ENCODE results near the gene TAGLN2.

The TAGLN2 gene

DNA sequence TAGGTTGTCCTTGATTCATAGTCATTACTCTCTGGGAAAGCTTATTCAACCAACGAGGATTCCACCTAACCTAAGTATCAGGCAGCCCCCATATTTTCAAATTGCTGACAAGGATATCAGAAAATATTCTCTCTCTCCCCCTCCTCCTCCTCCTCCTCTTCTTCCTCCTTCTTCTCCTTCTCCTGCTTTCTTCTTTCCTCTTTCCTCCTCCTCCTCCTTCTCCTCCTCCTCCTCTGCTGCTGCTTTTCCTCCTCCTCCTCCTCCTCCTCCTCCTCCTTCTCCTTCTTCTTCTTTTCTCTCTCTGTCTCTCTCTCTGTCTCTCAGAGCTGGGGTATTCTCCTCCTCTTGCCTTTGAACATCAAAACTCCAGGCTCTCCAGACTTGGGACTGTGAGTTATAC, 22.6 kb upstream of the TAGLN2 start:
- DNase-seq, result no peak

DNA sequence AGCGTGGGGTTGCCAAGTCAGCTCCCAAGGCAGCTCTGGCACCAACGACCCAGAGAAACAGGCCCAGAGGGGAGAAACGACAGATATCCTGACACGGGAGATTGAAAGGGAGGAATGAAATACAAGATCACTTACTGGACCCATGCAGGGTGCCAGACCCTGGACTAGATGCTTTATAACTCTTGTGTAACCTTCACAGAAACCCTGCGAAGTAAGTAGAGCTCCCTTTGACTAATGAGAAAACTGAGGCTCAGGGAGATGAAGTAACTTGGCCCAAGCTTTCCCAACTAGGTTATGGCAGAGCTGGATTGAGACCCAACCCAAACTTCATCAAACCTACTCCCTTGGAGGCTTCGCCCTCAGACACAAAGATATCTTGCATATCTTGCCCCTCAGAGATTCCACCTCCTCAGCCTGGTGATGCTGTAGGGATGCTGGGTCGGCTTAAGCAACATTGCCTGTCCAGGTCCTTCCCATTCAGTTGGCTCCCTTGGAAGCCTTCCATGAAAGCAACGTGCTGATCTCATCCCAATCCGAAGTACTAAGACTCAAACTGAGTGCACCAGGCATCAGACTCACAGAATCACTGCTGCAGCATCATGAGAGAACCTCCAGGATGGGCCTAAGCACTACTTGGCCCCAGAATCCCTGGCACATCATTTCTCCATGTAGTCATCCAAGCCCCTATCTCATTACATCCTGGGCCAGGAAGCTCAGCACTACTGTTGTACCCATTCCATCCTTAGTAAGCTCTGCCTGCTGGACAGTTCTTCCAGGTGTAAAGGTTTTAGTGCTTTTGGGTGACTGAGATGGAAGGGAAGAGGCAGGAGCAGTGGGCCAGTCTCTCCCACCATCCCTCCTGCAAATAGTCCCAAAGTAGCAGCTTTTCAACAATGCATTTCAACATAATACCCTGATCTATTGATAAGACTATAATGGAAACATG, 21.2 kb upstream of the TAGLN2 start:
- DNase-seq, result no peak

DNA sequence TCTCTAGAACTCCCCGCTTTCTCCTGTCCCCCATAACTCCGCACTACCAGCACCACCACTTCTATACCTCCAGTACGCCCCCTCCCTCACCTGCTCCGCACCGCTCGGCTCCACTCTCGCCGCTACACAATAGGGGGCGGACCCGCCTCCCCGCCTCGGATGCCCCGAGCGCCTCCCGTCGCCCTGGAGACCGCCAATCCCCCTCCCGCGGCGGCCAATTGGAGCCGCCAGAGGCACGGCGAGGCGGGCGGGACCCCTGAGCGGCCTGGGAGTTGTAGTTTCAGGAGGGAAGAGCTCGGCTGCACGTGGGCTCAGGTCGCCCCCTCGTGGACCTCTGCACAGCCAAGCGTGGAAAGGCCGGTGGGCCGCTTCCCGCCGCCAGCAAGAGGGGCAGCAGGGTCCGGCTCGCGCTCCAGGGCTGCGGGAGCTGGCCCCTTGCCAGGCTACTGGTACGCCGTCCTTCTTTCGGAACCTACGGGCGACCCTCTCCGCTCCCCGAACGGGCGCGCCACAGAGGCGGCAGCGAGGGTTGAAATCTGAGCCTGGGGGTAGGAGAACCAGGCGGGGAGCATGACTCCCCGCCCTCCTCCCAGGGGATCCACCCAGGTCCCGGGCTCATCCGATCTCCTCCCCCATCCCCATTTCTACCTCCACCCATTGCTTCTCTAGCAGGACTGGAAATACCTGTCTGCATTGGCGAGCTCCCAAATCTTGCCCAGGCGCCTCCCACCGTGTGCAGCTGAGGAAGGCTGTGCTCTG, 20.4 kb upstream of the TAGLN2 start, which contains the start of gene IGSF9:
Gene IGSF9, minus strand, starts transcription at position 131 of the 759 bp plus-strand sequence. CDS start 2,159 bp downstream, outside the sequence.
- no peak for DNase-seq

DNA sequence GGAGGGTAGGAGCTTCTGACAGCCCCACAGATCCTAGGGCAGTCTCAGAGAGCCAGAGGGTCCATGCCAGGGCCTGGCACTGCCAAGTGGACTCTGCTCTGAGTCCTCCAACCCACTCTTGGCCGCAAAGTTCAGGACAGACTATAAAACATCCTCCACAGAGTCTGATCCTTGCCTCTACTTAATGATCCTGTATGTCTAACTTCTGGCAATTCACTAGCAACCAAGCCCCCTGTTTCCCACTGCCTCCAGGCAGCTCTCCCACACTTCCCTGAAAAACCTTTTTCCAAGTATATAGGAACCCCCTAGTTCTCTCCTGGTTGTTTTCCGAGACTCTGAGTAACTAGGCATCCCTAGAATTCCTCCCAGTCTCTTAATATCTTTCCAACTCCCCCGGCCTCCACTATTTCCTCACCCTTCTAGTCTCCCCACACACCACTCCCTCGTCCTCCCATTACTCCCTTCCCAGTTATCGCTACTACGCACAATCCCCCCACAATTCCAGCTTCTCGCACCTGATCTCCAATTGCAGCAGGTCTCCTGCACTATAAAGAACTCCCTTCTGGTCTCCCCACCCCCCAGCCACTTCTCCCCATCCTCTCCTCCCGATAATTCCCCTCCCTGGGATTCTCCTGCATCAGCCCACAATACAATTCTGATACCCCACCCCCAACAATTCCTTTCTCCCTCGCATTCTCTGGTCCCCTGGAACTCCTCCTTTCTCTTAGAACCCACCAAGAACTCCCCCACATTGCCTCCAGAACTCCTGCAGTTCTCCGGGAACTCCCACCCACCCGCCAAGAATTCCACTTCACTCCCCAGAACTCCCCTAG, 19.5 kb upstream of the TAGLN2 start:
- no peak for DNase-seq

DNA sequence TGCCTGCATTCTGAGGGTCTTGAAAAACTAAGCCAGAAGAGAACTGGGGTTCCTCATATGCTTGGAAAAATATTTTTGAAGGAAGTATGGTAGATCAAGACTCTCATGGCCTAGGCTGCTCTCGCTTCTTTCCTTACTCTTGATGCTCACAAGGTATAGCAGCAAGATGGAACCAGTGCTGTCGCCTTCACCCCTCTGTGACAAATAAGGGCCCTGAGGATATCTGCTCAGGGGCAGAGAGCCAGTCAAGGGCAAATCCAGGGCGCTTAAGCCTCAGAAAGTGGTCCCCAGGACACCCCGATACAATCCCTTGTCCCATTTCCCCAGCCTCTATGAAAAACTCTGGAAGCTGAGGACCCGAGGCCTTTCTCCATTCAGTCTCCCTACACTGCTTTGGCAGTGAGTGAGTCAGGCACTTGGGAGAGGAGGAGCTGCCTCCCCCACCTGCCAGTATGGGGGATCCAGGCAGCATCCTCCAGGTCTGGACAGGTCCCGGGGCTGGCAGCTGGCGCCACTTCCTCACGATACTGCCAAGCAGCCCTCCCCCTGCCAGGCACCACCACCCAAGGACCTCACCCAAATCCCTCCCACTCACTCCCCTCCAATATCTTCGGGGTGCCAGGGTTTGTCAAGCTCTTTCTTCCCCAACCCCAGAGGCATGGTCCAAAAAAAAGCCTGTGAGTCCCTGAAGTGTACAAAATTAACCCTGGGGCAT, 18.8 kb upstream of the TAGLN2 start:
- DNase-seq, result no peak

DNA sequence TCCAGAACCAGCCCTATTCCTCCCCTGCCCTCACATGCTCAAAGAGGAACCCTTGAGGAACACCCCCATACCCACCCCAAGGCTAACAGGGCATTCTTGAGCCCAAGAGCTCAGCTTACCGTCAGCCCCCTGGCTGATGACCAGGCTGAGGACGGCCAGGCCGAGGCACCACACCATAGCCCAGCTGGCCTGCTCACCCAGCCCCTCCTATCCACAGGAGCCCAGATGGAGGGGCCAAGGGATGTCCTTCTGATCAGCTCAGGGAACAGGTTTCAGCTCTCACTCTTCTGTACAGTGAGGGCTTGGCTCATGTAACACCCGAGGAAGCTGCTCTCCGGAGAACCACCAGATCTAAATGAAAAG, 18.0 kb upstream of the TAGLN2 start:
- DNase-seq, result no peak

DNA sequence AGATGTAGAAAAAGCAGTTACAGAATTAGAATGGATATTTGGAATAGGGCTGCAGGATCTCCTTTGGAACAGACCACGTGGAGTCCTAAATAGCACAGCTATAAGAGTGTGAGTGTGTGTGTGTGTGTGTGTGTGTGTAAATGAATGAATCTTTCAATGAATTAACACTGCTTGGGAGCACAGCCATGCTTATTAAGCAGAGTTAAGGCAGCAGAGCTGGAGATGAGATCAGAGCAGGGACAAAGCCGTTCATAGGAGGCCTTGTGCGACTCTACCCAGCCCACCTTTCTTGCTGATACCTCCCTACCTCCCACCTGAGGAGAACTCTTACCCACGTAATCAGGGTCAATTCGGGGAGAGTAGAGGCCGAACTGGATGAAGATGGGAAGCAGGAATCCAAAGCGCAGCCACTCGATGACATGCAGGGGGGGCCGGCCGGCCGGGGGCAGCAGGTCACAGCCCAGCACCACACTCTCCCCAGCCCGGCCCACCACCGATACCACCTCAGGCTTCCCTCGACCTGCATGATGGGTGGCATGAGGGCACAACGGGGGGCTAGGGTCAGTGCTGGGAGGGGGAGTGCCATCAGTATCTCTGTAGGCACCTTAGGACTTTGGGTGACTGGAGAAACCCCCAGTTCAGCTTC, 17.4 kb upstream of the TAGLN2 start:
- DNase-seq, result no peak

DNA sequence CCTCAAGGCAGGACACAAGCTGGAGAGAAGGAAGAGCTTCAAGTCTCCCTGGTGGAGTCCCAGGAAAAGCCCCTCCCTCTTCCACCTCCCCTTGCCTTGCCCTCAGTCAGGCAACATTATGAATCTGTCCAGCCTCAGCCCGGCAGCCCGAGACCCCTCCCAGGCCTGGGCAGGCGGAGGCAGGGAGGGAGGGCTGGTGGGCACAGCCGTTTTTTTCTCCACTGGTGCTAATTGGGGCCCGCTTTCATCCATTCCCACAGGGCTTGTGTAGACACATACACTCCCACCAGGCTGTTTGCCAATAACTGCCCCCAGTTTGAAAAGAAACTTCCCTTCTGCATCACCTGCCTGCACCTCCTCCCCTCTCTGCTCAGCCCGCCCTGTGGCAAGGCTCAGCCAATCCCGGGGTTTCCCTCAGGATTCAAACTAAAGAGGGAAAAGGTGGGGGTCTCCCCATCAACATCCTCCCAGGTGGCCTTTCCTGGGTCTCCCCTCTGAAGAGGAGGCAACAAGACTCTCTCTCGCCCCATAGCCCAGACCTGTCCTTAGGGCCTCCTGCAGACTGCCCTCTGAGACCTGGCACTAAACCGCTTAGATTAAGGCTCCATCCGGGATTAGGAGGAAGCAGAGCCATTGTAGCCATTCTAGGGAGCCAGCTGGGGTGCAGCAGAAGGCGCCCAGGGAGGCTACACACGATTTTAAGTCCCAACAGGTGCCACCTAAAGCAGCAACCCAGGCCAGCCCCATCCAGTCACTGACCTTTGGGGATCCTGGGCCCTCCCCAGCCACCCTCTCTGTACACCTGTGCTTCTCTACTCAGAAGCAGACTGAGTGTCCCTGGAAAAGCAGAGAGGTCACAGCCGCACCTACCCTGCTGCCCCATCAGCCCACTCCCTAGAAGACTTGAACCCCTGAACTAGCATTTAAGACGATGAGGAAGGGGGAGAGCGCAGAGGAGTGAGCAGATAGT, 16.6 kb upstream of the TAGLN2 start:
- no peak for DNase-seq

DNA sequence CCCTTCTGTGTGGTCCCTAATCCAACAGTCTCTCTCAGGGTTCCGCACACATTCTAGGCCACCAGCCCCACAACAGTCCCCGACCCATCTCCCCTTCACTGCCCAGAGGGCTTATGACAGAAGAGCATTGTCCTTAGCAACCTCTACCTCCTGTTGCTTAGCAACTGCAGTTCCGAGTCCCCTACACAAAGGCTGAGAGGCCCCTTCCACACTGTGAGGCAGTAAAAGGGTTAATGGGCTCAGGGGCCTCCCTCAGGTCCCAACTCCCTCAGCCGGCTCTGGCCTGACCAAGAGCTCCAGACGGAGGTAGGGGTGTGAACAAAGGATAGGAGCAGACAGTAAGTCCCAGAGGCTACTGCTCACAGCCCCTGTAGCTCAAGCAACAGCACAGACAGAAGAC, 15.8 kb upstream of the TAGLN2 start:
- no peak for DNase-seq

DNA sequence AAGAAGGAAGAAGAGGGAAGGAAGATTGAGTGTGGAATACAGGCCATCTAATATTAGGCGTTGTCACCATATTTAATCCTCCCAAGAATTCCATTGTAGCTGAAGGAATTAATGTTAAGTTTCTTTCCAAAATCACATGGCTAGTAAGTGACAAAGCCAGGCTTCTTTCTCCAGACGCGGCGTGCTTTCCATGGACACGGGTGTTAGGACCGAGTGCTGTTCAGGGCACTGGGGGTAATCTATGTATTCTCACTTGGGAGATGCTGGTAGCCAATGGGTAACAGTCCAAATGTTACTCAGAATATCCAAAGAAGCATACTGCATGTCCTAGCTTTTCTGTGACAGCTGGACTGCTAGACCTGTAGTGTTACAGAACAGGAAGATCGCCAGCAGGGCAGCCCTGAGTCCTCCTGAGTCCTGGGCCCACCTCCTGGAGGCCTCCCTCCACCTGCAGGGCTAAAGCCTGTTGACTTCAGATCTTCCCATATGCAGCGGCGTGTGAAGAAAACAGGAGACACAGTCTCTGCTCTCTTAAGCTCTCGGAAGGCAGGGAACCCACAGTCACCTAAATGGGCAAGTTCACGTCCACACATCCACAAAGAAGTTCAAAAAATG, 14.8 kb upstream of the TAGLN2 start:
- no peak for DNase-seq

DNA sequence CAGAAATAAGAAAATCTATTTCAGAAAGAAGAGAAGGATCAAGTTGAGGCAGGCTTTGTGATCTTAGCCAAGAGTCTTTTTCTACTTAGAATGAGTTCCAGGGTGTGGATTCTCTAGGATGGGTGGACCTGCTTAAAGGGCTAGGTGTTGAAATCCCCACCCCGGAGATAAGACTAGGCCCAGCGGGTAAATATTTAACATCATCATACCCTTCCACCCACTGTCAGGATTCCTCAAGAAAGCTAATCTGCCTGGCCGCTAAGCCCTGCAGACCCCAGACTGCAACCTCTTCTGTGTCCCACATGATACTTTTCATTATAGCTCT, 14.3 kb upstream of the TAGLN2 start:
- DNase-seq, result no peak

DNA sequence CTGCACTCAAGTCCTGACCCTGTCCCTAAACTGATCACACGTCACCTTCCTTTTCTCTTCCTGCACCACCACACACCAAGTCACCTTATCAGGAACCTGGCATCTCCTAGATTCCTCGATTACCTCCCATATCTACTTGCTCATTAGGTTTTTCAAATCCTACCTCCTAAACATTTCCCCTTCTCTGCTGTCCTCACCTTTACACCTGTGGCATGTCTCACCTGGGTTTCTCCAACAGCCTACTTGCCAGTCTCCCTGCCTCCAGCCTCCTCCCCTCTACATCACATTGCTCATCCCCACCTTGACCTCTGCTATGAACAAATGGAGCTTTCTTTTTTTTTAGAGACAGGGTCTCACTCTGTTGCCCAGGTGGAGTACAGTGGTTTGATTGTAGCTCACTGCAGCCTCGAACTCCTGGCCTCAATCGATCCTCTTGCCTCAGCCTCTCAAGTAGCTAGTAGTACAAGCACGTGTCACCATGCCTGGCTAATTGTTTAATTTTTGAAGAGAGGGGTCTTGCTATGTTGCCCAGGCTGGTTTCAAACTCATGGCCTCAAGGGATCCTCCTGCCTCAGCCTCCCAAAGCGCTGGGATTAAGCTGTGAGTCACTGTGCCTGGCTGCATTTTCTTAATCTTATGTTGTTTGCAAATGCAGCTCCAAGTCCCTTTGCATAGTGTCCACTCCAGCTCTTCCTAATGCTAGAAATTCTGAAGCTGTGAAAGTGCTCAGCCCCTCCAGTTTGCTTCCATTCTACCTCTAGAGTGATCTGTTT, 13.8 kb upstream of the TAGLN2 start:
- DNase-seq, result no peak

DNA sequence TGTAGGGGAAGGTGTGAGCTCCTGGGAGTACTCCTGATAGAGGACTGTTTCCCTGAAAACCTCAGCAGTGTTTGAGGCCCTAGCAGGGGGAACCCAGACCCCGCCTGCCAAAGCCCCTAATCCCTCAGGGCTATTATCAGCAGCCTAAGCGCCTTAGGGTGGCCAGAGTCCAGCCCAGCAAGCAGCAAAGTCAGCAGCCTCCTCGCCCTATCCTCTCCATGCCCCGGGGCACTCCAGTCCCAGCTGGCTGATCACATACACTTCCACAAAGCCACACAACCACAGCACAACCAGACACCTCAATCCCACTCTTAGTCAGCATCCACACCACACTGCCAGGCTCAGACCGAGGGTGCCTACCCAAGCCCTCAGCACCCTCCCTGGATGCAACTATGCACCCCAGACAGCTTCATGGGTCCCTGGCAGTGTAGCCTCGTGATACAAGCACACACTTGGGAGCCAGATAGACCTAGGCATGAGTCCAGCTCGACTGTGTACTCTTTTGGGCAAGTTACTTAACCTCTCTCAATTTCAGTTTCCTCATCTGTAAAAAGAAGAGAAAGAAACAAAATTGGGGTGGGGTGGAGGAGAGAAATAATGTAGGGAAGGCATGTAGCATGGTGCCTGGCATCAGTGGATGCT, 13.0 kb upstream of the TAGLN2 start:
- no peak for DNase-seq

DNA sequence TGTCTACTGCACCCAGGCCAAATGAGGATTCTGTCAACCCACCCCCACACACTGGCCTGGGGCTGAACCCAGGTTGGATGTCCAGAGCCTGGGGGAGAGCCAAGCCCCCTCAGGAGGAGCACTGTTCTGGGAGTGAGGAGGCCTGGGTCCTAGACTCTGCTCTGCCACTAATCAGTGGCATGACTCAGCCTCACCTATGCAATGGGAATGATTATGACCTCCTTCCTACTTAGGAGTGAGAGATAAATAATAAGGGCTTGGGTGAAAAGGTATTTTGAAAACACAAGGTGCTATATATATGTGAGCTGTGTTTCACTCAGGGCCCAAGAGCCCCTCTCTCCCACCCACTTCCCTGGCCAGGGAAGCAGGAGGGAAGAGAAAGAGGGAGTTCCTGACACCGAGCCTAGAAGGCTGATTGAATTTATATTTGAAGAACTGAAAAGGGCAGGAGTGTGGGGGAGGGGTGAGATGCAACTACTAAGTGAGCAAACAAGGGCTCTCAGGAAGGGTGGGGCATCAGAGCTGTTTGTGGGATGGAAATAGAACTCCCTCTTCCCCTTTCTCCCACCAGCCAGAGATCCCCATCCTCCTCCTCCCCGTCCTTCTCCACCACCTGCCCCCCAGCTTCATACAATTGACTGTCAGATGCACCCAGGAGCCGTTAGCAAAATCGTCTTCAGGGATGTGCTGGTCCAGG, 11.9 kb upstream of the TAGLN2 start:
- DNase-seq, result no peak

DNA sequence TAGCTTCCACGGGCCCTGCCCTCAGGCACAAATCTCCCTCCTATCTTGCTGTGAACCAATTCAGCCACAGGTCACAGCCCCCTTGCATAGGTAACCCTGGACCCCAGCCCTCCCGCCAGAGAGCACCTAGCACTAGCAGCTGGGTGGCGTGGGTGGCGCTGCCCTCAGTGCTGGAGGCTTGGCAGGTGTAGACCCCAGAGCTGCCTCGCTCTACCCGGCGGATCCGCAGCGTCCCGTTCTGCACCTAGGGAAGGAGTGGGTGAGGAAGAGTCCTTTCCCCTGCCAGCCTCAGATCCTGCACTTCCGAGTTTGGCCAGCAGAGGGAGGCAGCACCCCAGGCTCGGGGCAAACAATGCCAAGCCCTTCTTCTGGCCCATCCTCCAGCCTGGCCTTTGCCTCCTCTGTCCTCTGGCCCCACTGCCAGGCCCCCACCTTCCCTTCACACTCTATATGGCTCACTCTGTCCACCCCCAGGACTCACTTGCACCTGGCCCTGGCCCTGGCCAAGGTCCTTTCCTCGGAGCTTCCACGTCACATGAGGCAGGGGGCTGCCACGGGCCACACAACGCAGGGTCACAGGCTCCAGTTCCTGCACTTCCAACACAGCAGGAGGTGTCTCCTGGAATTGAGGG, 11.1 kb upstream of the TAGLN2 start:
- peak; percentile 39 for DNase-seq

DNA sequence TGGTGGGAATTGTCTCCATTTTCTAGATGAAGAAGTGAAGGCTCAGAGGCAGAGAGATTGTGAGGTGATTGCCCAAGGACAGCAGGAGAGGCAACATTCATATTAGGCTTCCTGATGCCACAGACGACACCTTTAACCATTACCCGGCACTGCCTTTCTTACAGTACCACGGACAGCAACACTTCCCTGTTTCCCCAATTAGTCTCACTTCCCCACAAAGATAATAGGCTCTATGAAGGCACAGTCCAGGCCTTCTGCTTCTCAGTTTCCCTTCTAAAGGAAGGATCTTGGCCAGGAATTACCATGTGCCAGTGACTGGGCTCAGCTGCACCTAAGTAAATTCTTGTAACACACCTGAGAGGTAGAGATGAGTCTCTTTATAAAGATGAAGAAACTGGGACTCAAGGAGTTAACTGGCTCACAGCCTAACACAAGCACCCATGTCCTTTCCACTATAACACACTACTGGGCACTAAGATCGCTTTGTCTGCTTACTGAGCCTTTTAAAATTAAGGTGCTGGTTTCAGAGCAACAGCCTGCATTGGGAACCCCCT, 10.5 kb upstream of the TAGLN2 start:
- DNase-seq, result no peak

DNA sequence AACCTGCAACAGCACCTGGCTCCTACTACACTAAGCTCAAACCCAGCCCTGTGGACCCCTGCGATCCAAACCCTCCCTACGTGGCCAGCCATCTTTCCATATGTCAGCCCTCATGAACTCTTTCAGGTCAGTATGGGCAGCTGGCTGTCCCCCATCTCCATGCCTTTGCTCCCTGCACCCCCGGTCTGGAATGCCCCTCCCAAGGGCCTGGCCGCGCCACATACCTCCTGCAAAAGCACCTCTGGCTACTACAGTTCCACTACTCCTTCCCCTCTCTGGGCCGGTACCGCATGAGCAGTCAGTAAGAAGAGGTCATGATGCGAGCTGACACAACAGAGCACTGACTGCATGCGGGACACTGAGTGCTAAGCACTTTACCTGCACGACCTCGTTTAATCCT, 10.0 kb upstream of the TAGLN2 start:
- DNase-seq, result no peak
